ENCODE measurements around the gene TNP1.

TNP1 gene

GRCh38 chr2:216873573-216873972, 13.7 kb upstream of the TNP1 start:
- DNase-seq (ENCODE audit: low read depth in 2 of 2), result no peak

- DNase-seq (ENCODE audit: low read depth in 2 of 2), result no peak
Measured at GRCh38 chr2:216872624-216873023, 12.8 kb upstream of the TNP1 start.

GRCh38 chr2:216872040-216872439, 12.2 kb upstream of the TNP1 start:
- no peak for DNase-seq (ENCODE audit: low read depth in 2 of 2)

GRCh38 chr2:216871333-216871934, 11.6 kb upstream of the TNP1 start:
- DNase-seq (ENCODE audit: low read depth in 2 of 2), result no peak

GRCh38 chr2:216870508-216871332, 10.9 kb upstream of the TNP1 start:
- DNase-seq (ENCODE audit: low read depth in 2 of 2), result no peak

GRCh38 chr2:216866515-216867095, 6.7 kb upstream of the TNP1 start:
- DNase-seq (ENCODE audit: low read depth in 2 of 2), result no peak

GRCh38 chr2:216865658-216866057, 5.8 kb upstream of the TNP1 start:
- DNase-seq (ENCODE audit: low read depth in 2 of 2), result no peak

GRCh38 chr2:216863946-216864345, 4.1 kb upstream of the TNP1 start:
- DNase-seq (ENCODE audit: low read depth in 2 of 2), result no peak

- DNase-seq (ENCODE audit: low read depth in 2 of 2), result no peak
Measured at GRCh38 chr2:216862628-216863398, 2.9 kb upstream of the TNP1 start.

GRCh38 chr2:216860426-216861137, 718 bp upstream of the TNP1 start:
- no peak for DNase-seq (ENCODE audit: low read depth in 2 of 2)

GRCh38 chr2:216858312-216858711, 1.6 kb downstream of the TNP1 start:
- DNase-seq (ENCODE audit: low read depth in 2 of 2), result peak in 1 of 2 donors; percentile 3

- DNase-seq (ENCODE audit: low read depth in 2 of 2), result peak in 1 of 2 donors; percentile 7
Measured at GRCh38 chr2:216857131-216857550, 2.7 kb downstream of the TNP1 start.

GRCh38 chr2:216856406-216857065, 3.3 kb downstream of the TNP1 start:
- no peak for DNase-seq (ENCODE audit: low read depth in 2 of 2)

GRCh38 chr2:216855605-216856004, 4.3 kb downstream of the TNP1 start:
- no peak for DNase-seq (ENCODE audit: low read depth in 2 of 2)

- DNase-seq (ENCODE audit: low read depth in 2 of 2), result no peak
Measured at GRCh38 chr2:216855079-216855478, 4.8 kb downstream of the TNP1 start.

- no peak for DNase-seq (ENCODE audit: low read depth in 2 of 2)
Measured at GRCh38 chr2:216851486-216852090, 8.3 kb downstream of the TNP1 start.

GRCh38 chr2:216850665-216851322, 9.1 kb downstream of the TNP1 start:
- no peak for DNase-seq (ENCODE audit: low read depth in 2 of 2)

GRCh38 chr2:216849987-216850386, 9.9 kb downstream of the TNP1 start:
- peak in 1 of 2 donors; percentile 1 for DNase-seq (ENCODE audit: low read depth in 2 of 2)

- no peak for DNase-seq (ENCODE audit: low read depth in 2 of 2)
Measured at GRCh38 chr2:216845426-216845825, 14.4 kb downstream of the TNP1 start.

GRCh38 chr2:216842636-216843035, 17.2 kb downstream of the TNP1 start:
- no peak for DNase-seq (ENCODE audit: low read depth in 2 of 2)

All from stimulated activated CD4-positive, alpha-beta T cell treated with anti-CD3 and anti-CD28 coated beads, Interleukin-4, amount 100 ng/mL, for 48 hours (primary cell).